ENCODE data around the gene NECTIN4. TPM values are rescaled to one million over a fixed set of nuclear protein-coding genes. Genes with fewer than 3 reads are reported as not detected.

Gene NECTIN4
- total and polyA plus RNA-seq, 2 of the 13 experiments (the other 11 are each of a cell fraction or from before 2014, with no cell fraction given), result 5.9 to 12.4 TPM

- peak; percentile 52; the same call in 1 of the 2 replicates for TF ChIP-seq ZBTB37 (CRISPR knock-in tag; IDR thresholded peaks at IDR 0.05)
- no peak for TF ChIP-seq ATAD3A (CRISPR knock-in tag; IDR thresholded peaks at IDR 0.05)
- no peak for TF ChIP-seq FOXC1 (CRISPR knock-in tag; IDR thresholded peaks at IDR 0.05; ENCODE audit: borderline replicate concordance)
- no peak for TF ChIP-seq ZBTB21 (CRISPR knock-in tag; IDR thresholded peaks at IDR 0.05)
- TF ChIP-seq ZSCAN25 (CRISPR knock-in tag; IDR thresholded peaks at IDR 0.05), result no peak; the same call in 1 of the 2 replicates
- no peak for TF ChIP-seq NFYC (CRISPR knock-in tag; IDR thresholded peaks at IDR 0.05)
- no peak for TF ChIP-seq IKZF4 (CRISPR knock-in tag; IDR thresholded peaks at IDR 0.05; ENCODE audit: borderline replicate concordance, low read depth, not compliant biosample characterization)
- TF ChIP-seq ZNF251 (CRISPR knock-in tag; IDR thresholded peaks at IDR 0.05), result no peak
- no peak for TF ChIP-seq RNF219 (CRISPR knock-in tag; IDR thresholded peaks at IDR 0.05)
- no peak for TF ChIP-seq CENPBD1 (CRISPR knock-in tag; IDR thresholded peaks at IDR 0.05; ENCODE audit: borderline replicate concordance, low read depth)
- TF ChIP-seq BRF2 (CRISPR knock-in tag; IDR thresholded peaks at IDR 0.05), result peak; percentile 35; the same call in 1 of the 2 replicates
- no peak for TF ChIP-seq RELA (CRISPR knock-in tag; IDR thresholded peaks at IDR 0.05)
- no peak; the same call in 1 of the 2 replicates for TF ChIP-seq MEIS2 (CRISPR knock-in tag; IDR thresholded peaks at IDR 0.05)
- no peak for TF ChIP-seq POLR2AphosphoS2 (IDR thresholded peaks at IDR 0.05; ENCODE audit: low read depth, low read length)
- no peak for TF ChIP-seq ARNT (IDR thresholded peaks at IDR 0.05)
- TF ChIP-seq NPAS2 (CRISPR knock-in tag; IDR thresholded peaks at IDR 0.05; ENCODE audit: borderline replicate concordance), result no peak
- no peak for TF ChIP-seq RAD51 (IDR thresholded peaks at IDR 0.05; ENCODE audit: borderline replicate concordance)
- TF ChIP-seq PAX8 (CRISPR knock-in tag; IDR thresholded peaks at IDR 0.05; ENCODE audit: borderline replicate concordance), result no peak
- TF ChIP-seq, protein P1, sequence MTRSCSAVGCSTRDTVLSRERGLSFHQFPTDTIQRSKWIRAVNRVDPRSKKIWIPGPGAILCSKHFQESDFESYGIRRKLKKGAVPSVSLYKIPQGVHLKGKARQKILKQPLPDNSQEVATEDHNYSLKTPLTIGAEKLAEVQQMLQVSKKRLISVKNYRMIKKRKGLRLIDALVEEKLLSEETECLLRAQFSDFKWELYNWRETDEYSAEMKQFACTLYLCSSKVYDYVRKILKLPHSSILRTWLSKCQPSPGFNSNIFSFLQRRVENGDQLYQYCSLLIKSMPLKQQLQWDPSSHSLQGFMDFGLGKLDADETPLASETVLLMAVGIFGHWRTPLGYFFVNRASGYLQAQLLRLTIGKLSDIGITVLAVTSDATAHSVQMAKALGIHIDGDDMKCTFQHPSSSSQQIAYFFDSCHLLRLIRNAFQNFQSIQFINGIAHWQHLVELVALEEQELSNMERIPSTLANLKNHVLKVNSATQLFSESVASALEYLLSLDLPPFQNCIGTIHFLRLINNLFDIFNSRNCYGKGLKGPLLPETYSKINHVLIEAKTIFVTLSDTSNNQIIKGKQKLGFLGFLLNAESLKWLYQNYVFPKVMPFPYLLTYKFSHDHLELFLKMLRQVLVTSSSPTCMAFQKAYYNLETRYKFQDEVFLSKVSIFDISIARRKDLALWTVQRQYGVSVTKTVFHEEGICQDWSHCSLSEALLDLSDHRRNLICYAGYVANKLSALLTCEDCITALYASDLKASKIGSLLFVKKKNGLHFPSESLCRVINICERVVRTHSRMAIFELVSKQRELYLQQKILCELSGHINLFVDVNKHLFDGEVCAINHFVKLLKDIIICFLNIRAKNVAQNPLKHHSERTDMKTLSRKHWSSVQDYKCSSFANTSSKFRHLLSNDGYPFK (CRISPR knock-in tag; IDR thresholded peaks at IDR 0.05; ENCODE audit: borderline replicate concordance), result no peak; the same call in 1 of the 2 replicates
- no peak for TF ChIP-seq ZNF850 (CRISPR knock-in tag; conservative IDR thresholded peaks at IDR 0.05)
- TF ChIP-seq FOXK1 (CRISPR knock-in tag; IDR thresholded peaks at IDR 0.05; ENCODE audit: borderline replicate concordance, low read depth), result no peak
- TF ChIP-seq PHB2 (IDR thresholded peaks at IDR 0.05; ENCODE audit: partially characterized antibody), result no peak
Observed at GRCh38 chr1:161132410-161133219, 43.3 kb upstream of the NECTIN4 start, which contains the start of gene DEDD (continued).

Measured in HepG2 (cell line).